Colonic mucosa (tissue), 4 donors: Measurements from ENCODE around the gene PTPRQ. TPM values are rescaled to one million over a fixed set of nuclear protein-coding genes. Genes with fewer than 3 reads are reported as not detected.

ENCODE experiments used
- DNase-seq: peaks from one replicate; pipeline ENCODE4 v3.0.0-alpha.2; 2020
- H3K27ac ChIP-seq: fragments of 200-600 bp; one replicate; pipeline ENCODE4 v1.8.0; 2021
- H3K27me3 ChIP-seq: fragments of 200-600 bp; one replicate; pipeline ENCODE4 v1.8.0; 2021
- H3K36me3 ChIP-seq: fragments of 200-600 bp; one replicate; pipeline ENCODE4 v1.8.0; 2021
- H3K4me1 ChIP-seq: fragments of 200-600 bp; one replicate; pipeline ENCODE4 v1.8.0; 2021; ENCODE audit warnings: mild to moderate bottlenecking
- H3K4me3 ChIP-seq: fragments of 200-600 bp; one replicate; pipeline ENCODE4 v1.8.0; 2021
- H3K9ac ChIP-seq, 2 donors: one replicate each; pipeline ENCODE4 v1.7.0; 2013; ENCODE audit warnings: control low read depth in 2 of 2, low read depth in 2 of 2, low read length in 2 of 2
- H3K9me3 ChIP-seq: fragments of 200-600 bp; one replicate; pipeline ENCODE4 v1.8.0; 2021
- CTCF ChIP-seq: fragments of 200-600 bp; IDR thresholded peaks from one replicate; pipeline ENCODE4 v1.8.0; 2022; ENCODE audit warnings: antibody characterized with exemption, mild to moderate bottlenecking
- intact Hi-C: fragments of 100-400 bp; cut with DNase I; formaldehyde crosslinking; loops from one replicate; pipeline ENCODE4 v1.14.1; 2022
- total RNA-seq, 2 donors: library from RNA; stranded (reverse); fragmentation: NEBNext Ultra II Directional in 1 of 2; extraction: Animal tissue kit (Norgen Biotek cat#: 25700) in 1 of 2; gene quantifications; one replicate each; pipeline ENCODE4 v1.2.1, GENCODE V29; 2021
- donor health status: healthy.
- donor health status: DM: no; HTN: no; CAD: no.
- donor health status: DM: no; HTN: no; CAD: no.

The PTPRQ gene
- total RNA-seq, 2 donors from 2014 or later = not detected

- peaks cover 10% of the 10 kb centered on the region for H3K27me3 ChIP-seq
- no peaks in the 10 kb centered on the region for H3K9me3 ChIP-seq
- intact Hi-C loops = no loop called here
- no peaks in the 10 kb centered on the region for H3K4me1 ChIP-seq
- no peak for TF ChIP-seq CTCF
- no peaks in the 10 kb centered on the region for H3K36me3 ChIP-seq
- no peak overlapping the region for H3K4me3 ChIP-seq
- no peak overlapping the region for H3K27ac ChIP-seq
- DNase-seq = no peak
- H3K9ac ChIP-seq = no peak overlapping the region
Measured at GRCh38 chr12:80711866-80712265, 267.8 kb downstream of the PTPRQ start.

GRCh38 chr12:80712866-80713265 lies 268.8 kb downstream of the PTPRQ start:
- no peak overlapping the region for H3K4me3 ChIP-seq
- H3K27ac ChIP-seq = no peak overlapping the region
- peaks cover 10% of the 10 kb centered on the region for H3K27me3 ChIP-seq
- no peaks in the 10 kb centered on the region for H3K4me1 ChIP-seq
- no peak for TF ChIP-seq CTCF
- DNase-seq = no peak
- intact Hi-C loops = no loop called here
- H3K36me3 ChIP-seq = no peaks in the 10 kb centered on the region
- H3K9me3 ChIP-seq = no peaks in the 10 kb centered on the region
- H3K9ac ChIP-seq = no peak overlapping the region

GRCh38 chr12:80713419-80713818 lies 269.4 kb downstream of the PTPRQ start:
- Histone ChIP-seq H3K27ac (no peak overlapping the region), H3K36me3 (no peaks in the 10 kb centered on the region), H3K4me3 (no peak overlapping the region), H3K4me1 (no peaks in the 10 kb centered on the region), H3K27me3 (peaks cover 9% of the 10 kb centered on the region), H3K9ac (no peak overlapping the region), H3K9me3 (no peaks in the 10 kb centered on the region)
- DNase-seq = no peak
- TF ChIP-seq CTCF = no peak
- intact Hi-C loops = no loop called here

- no peaks in the 10 kb centered on the region for H3K4me1 ChIP-seq
- H3K9ac ChIP-seq = no peak overlapping the region
- H3K4me3 ChIP-seq = no peak overlapping the region
- TF ChIP-seq CTCF = no peak
- H3K9me3 ChIP-seq = no peaks in the 10 kb centered on the region
- no peak for DNase-seq
- no peaks in the 10 kb centered on the region for H3K36me3 ChIP-seq
- intact Hi-C loops = no loop called here
- H3K27me3 ChIP-seq = peaks cover 3% of the 10 kb centered on the region
- H3K27ac ChIP-seq = no peak overlapping the region
Measured at GRCh38 chr12:80714055-80714454, 270.0 kb downstream of the PTPRQ start.

GRCh38 chr12:80714846-80715245 lies 270.8 kb downstream of the PTPRQ start:
- intact Hi-C loops = no loop called here
- Histone ChIP-seq H3K4me3 (no peak overlapping the region), H3K9me3 (no peaks in the 10 kb centered on the region), H3K9ac (no peak overlapping the region), H3K27ac (no peak overlapping the region), H3K36me3 (no peaks in the 10 kb centered on the region), H3K4me1 (no peaks in the 10 kb centered on the region), H3K27me3 (no peaks in the 10 kb centered on the region)
- DNase-seq = no peak
- TF ChIP-seq CTCF = no peak
